MM.1S (cell line): ENCODE results near the gene PABPC3.

ENCODE experiments used
- CTCF ChIP-seq: fragments of 300-600 bp; sonication (generic); IDR thresholded peaks from 2 replicates; pipeline ENCODE4 v1.5.1; 2016; ENCODE audit warnings: antibody characterized with exemption, low read length, mixed read lengths
- EZH2 ChIP-seq: fragments of 300-600 bp; sonication (generic); optimal IDR thresholded peaks from 2 replicates; pipeline ENCODE3; 2017; ENCODE audit warnings: low read depth, mild to moderate bottlenecking, antibody characterized with exemption, low read length, mixed read lengths
- EZH2phosphoT487 ChIP-seq: fragments of 300-600 bp; sonication (generic); IDR thresholded peaks from 2 replicates; pipeline ENCODE4 v1.6.1; 2018; ENCODE audit warnings: antibody characterized with exemption, low read length

DNA sequence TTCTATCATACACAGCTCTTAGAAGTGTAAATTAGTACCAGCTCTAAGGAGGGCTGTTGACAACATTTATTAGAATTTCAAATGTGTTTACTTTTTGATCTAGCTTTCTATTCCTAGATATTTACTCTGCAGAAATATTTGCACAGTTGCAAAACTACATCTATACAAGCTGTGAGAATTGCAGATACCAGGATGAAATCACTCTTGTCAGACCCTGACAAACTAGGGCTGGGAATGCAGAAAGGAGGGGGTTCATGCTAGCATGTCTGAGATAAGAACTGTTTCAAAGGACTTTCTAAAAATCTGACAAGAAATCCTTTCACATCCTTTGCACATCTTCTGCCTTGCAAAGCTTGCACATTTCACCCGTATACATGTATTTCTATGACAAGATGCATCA, 11.8 kb upstream of the PABPC3 start:
- TF ChIP-seq CTCF (no peak), EZH2phosphoT487 (no peak), EZH2 (no peak)
